ENCODE data around the gene ARHGEF38. TPM values are rescaled to one million over a fixed set of nuclear protein-coding genes. Genes with fewer than 3 reads are reported as not detected.
A peak's percentile ranks its signal among the peaks of the same experiment; 100 is the strongest.
"Not testable (repeated sequence)": the region's sequence is repeated elsewhere in the genome, so short reads cannot be mapped to it uniquely, and the experiment has no call there.

Gene ARHGEF38
- total and polyA plus RNA-seq, 4 donors = 0.11 to 1.3 (median 0.40) TPM; not detected in 1

DNA sequence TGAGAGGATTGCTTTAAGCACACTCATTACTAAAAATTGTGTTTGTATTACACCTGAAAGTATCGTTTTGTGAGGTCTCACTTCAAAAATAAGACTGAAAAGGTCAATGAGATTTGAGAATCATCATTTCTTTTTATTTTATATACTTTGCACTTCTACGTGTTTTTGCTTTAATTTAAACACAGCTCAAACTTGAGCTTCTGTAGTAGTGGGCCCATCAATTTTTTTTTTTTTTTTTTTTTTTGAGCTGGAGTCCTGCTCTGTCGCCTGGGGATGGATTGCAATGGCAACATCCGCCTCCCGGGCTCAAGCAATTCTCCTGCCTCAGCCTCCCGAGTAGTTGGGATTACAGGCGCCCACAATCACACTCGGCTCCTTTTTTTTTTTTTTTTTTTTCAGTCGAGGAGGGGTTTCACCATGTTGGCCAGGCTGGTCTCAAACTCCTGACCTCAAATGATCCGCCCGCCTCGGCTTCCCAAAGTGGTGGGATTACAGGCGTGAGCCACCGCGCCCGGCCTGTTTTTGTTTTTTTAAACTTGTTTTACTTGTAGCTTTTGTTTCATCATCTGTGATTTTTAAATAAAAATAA is 157.7 kb downstream of the ARHGEF38 start:
- Histone ChIP-seq H3K27me3 (ENCODE audit: control insufficient read depth, insufficient read depth, low read length) (no peaks in the 10 kb centered on the region), H3K27ac (ENCODE audit: low read depth, low read length) (no peak overlapping the region), H3K4me1 (ENCODE audit: control insufficient read depth, insufficient read depth, low read length) (no peaks in the 10 kb centered on the region), H3K9me3 (ENCODE audit: control insufficient read depth, insufficient read depth, low read length) (no peaks in the 10 kb centered on the region), H3K36me3 (ENCODE audit: control insufficient read depth, insufficient read depth, low read length) (no peaks in the 10 kb centered on the region), H3K4me3 (ENCODE audit: low read depth, low read length) (no peak overlapping the region)
- DNase-seq (ENCODE audit: low read depth in 4 of 6, low spot score in 6 of 6) = no peak
- WGBS (ENCODE audit: insufficient coverage) = 54% methylated on average over 4 of the region's 16 CpGs

DNA sequence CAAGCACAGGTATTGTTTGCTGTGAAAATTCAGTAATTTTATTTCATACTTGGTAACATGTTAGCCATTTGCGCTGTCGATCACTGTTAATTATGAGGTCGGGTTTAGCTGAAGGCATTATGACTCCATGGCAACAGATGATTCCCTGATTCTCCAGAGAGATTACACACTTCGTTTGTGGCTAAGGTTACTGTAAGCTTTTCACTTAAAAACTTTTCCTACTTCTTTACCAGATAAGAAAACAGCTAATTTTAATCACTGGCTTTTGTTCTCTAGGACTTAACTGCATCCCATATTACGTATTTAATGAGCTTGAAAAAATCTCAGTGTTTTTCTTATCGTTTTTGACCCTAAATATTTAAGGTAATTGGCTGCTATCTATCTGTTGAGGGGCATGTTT is 158.3 kb downstream of the ARHGEF38 start:
- Histone ChIP-seq H3K36me3 (ENCODE audit: control insufficient read depth, insufficient read depth, low read length) (no peaks in the 10 kb centered on the region), H3K9me3 (ENCODE audit: control insufficient read depth, insufficient read depth, low read length) (no peaks in the 10 kb centered on the region), H3K27me3 (ENCODE audit: control insufficient read depth, insufficient read depth, low read length) (no peaks in the 10 kb centered on the region), H3K4me1 (ENCODE audit: control insufficient read depth, insufficient read depth, low read length) (no peaks in the 10 kb centered on the region), H3K4me3 (ENCODE audit: low read depth, low read length) (no peak overlapping the region), H3K27ac (ENCODE audit: low read depth, low read length) (no peak overlapping the region)
- no CpG with 5 or more reads among the region's 6 CpGs for WGBS (ENCODE audit: insufficient coverage)
- no peak for DNase-seq (ENCODE audit: low read depth in 4 of 6, low spot score in 6 of 6)

DNA sequence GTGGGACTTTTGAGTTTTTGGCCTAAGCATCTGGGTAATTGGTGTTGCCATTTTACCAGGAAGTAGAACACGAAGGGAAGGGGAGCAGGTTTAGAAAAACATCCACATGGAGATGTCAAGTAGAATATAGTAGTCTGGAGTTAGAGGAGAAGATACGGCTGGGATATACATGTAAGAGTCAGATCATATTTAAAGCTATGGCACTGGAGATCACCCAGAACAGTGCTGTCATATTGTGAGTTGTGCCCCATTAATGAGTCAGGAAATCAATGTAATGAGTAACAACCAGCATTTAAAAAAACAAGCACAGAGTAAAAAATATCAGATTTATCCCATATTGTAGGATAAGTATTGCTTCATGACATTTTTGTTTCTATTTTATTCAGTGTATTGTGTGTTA is 160.3 kb downstream of the ARHGEF38 start:
- H3K9me3 ChIP-seq (ENCODE audit: control insufficient read depth, insufficient read depth, low read length) = no peaks in the 10 kb centered on the region
- no peaks in the 10 kb centered on the region for H3K4me1 ChIP-seq (ENCODE audit: control insufficient read depth, insufficient read depth, low read length)
- no peak overlapping the region for H3K4me3 ChIP-seq (ENCODE audit: low read depth, low read length)
- DNase-seq (ENCODE audit: low read depth in 4 of 6, low spot score in 6 of 6) = no peak
- H3K27me3 ChIP-seq (ENCODE audit: control insufficient read depth, insufficient read depth, low read length) = no peaks in the 10 kb centered on the region
- H3K27ac ChIP-seq (ENCODE audit: low read depth, low read length) = no peak overlapping the region
- no peaks in the 10 kb centered on the region for H3K36me3 ChIP-seq (ENCODE audit: control insufficient read depth, insufficient read depth, low read length)
- WGBS (ENCODE audit: insufficient coverage) = 88% methylated on average over 1 of the region's 2 CpGs

DNA sequence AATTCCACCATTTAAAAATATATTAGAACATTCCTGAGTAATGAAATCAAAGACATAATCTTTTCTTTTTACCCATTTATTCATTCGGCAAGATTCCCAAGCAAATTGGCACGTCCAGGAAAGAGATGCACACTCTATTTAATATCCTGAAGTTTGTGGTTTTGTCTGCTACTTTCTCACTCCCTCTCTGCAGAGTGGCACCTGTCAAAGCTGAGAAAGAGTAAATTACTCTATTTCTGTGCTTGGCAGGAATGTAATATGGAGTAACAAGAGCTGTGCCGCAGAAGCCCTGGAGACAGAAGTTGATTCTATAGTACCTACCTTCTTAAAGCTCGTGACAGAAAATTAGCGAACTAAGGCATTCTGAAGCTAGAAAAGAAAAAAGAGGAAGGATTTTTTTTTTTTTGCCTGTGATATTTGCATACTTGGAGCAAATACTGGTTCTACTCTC is 161.7 kb downstream of the ARHGEF38 start:
- Histone ChIP-seq H3K27ac (ENCODE audit: low read depth, low read length) (no peak overlapping the region), H3K36me3 (ENCODE audit: control insufficient read depth, insufficient read depth, low read length) (no peaks in the 10 kb centered on the region), H3K4me3 (ENCODE audit: low read depth, low read length) (no peak overlapping the region), H3K9me3 (ENCODE audit: control insufficient read depth, insufficient read depth, low read length) (no peaks in the 10 kb centered on the region), H3K27me3 (ENCODE audit: control insufficient read depth, insufficient read depth, low read length) (no peaks in the 10 kb centered on the region), H3K4me1 (ENCODE audit: control insufficient read depth, insufficient read depth, low read length) (no peaks in the 10 kb centered on the region)
- WGBS (ENCODE audit: insufficient coverage) = no CpG with 5 or more reads among the region's 5 CpGs
- DNase-seq (ENCODE audit: low read depth in 4 of 6, low spot score in 6 of 6) = no peak

DNA sequence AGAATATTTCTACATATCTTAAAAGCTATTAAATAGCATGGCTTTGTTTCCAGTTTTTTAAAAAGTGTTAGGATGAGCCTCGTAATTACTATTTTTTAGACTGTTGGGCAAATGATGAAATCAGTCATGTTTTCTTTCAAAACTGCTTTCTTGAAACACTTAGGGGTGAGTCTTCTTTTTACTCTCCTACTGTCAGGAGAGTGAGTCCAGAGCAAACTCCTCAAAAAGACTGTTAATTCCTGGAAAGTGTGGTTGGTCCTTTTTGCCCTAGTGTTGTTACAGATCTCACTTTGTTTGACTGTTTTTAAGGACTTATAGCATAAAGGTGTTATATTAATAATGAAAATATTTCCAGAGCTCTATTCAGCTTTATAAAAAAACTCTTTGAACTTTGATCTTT is 162.5 kb downstream of the ARHGEF38 start:
- Histone ChIP-seq H3K4me3 (ENCODE audit: low read depth, low read length) (no peak overlapping the region), H3K27me3 (ENCODE audit: control insufficient read depth, insufficient read depth, low read length) (no peaks in the 10 kb centered on the region), H3K27ac (ENCODE audit: low read depth, low read length) (no peak overlapping the region), H3K4me1 (ENCODE audit: control insufficient read depth, insufficient read depth, low read length) (no peaks in the 10 kb centered on the region), H3K36me3 (ENCODE audit: control insufficient read depth, insufficient read depth, low read length) (no peaks in the 10 kb centered on the region), H3K9me3 (ENCODE audit: control insufficient read depth, insufficient read depth, low read length) (no peaks in the 10 kb centered on the region)
- no CpG with 5 or more reads among the region's 1 CpG for WGBS (ENCODE audit: insufficient coverage)
- DNase-seq (ENCODE audit: low read depth in 4 of 6, low spot score in 6 of 6) = no peak

DNA sequence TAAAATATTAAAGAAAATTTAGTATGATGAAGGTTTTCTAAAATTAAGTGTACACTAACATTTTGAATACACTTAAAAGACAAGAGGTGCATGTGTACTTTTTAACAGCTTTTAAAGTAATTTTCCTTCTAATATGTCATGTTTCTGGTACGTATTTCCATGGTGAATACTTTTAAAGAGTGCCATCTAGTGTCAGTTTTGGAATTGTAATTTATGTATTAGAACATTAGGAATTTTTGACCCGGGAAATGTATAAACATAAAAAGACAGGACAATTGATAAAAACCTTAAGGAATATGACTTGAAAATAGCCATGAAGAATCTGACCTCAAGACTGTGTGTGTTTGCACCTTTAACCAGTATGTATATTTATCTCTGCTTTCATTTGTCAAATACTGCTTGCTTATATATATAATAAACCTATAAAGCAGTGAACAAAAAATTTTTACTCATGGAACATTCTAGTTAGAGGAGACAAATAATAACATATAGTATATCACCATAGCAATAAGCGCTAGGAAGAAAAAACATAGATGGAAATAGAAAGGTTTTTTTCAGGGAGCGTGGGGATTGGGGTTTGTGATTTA is 163.4 kb downstream of the ARHGEF38 start:
- H3K36me3 ChIP-seq (ENCODE audit: control insufficient read depth, insufficient read depth, low read length) = no peaks in the 10 kb centered on the region
- no peaks in the 10 kb centered on the region for H3K4me1 ChIP-seq (ENCODE audit: control insufficient read depth, insufficient read depth, low read length)
- no peaks in the 10 kb centered on the region for H3K9me3 ChIP-seq (ENCODE audit: control insufficient read depth, insufficient read depth, low read length)
- no peak overlapping the region for H3K4me3 ChIP-seq (ENCODE audit: low read depth, low read length)
- WGBS (ENCODE audit: insufficient coverage) = 100% methylated on average over 1 of the region's 4 CpGs
- no peaks in the 10 kb centered on the region for H3K27me3 ChIP-seq (ENCODE audit: control insufficient read depth, insufficient read depth, low read length)
- H3K27ac ChIP-seq (ENCODE audit: low read depth, low read length) = no peak overlapping the region
- peak in 3 of 6 donors; percentile 20 to 79 (median 68) for DNase-seq (ENCODE audit: low read depth in 4 of 6, low spot score in 6 of 6)

DNA sequence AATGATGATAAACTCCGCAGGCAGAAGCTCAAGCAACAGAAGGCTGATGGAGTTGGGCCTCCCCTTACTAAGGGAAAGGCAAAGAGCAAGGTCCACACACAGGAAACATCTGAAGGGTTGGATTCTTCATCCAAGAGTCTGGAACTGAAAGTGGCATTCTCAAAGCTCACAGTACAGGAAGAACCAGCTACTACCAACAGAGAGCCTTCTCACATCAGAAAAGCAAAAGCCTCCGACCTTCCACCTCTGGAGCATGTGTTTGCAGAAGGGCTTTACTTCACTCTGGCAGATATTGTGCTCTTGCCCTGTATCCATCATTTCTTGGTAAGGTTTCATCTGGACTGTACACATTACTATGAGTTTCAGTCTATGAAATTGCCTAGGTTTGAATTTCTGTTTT is 166.8 kb downstream of the ARHGEF38 start:
- H3K27me3 ChIP-seq (ENCODE audit: control insufficient read depth, insufficient read depth, low read length) = no peaks in the 10 kb centered on the region
- no peak for DNase-seq (ENCODE audit: low read depth in 4 of 6, low spot score in 6 of 6)
- no peaks in the 10 kb centered on the region for H3K9me3 ChIP-seq (ENCODE audit: control insufficient read depth, insufficient read depth, low read length)
- H3K36me3 ChIP-seq (ENCODE audit: control insufficient read depth, insufficient read depth, low read length) = no peaks in the 10 kb centered on the region
- no peak overlapping the region for H3K4me3 ChIP-seq (ENCODE audit: low read depth, low read length)
- no peaks in the 10 kb centered on the region for H3K4me1 ChIP-seq (ENCODE audit: control insufficient read depth, insufficient read depth, low read length)
- WGBS (ENCODE audit: insufficient coverage) = 67% methylated on average over 1 of the region's 2 CpGs
- H3K27ac ChIP-seq (ENCODE audit: low read depth, low read length) = no peak overlapping the region

DNA sequence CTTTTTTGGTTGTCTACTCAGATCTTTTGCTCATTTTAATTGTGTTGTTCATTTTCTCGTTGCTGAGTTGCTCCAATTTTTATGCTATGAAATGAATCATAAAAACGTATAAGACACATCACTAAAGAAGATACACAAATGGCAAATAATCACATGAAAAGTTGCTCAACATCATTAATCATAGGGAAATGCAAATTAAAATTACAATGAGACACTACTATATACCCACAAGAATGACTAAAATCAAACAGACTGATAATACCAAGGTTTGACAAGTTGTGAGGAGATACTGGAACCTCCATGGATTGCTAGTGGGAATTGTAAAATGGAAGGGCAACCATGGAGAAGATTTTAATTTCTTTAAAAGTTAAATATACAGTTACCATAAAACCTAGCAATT is 173.2 kb downstream of the ARHGEF38 start:
- Histone ChIP-seq H3K27me3 (ENCODE audit: control insufficient read depth, insufficient read depth, low read length) (no peaks in the 10 kb centered on the region), H3K27ac (ENCODE audit: low read depth, low read length) (no peak overlapping the region), H3K36me3 (ENCODE audit: control insufficient read depth, insufficient read depth, low read length) (no peaks in the 10 kb centered on the region), H3K4me3 (ENCODE audit: low read depth, low read length) (no peak overlapping the region), H3K9me3 (ENCODE audit: control insufficient read depth, insufficient read depth, low read length) (peaks cover 1% of the 10 kb centered on the region), H3K4me1 (ENCODE audit: control insufficient read depth, insufficient read depth, low read length) (no peaks in the 10 kb centered on the region)
- no peak for DNase-seq (ENCODE audit: low read depth in 4 of 6, low spot score in 6 of 6)
- WGBS (ENCODE audit: insufficient coverage) = no CpG with 5 or more reads among the region's 2 CpGs

DNA sequence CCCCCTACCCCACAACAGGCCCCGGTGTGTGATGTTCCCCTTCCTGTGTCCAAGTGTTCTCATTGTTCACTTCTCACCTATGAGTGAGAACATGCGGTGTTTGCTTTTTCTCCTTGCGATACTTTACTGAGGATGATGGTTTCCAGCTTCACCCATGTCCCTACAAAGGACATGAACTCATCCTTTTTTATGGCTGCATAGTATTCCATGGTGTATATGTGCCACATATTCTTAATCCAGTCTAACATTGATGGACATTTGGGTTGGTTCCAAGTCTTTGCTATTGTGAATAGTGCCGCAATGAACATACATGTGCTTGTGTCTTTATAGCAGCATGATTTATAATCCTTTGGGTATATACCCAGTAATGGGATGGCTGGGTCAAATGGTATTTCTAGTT is 177.5 kb downstream of the ARHGEF38 start:
- not testable (repeated sequence) for H3K36me3 ChIP-seq (ENCODE audit: control insufficient read depth, insufficient read depth, low read length); H3K9me3 ChIP-seq (ENCODE audit: control insufficient read depth, insufficient read depth, low read length); DNase-seq (ENCODE audit: low read depth in 4 of 6, low spot score in 6 of 6); H3K27me3 ChIP-seq (ENCODE audit: control insufficient read depth, insufficient read depth, low read length); H3K27ac ChIP-seq (ENCODE audit: low read depth, low read length); H3K4me1 ChIP-seq (ENCODE audit: control insufficient read depth, insufficient read depth, low read length); H3K4me3 ChIP-seq (ENCODE audit: low read depth, low read length)
- WGBS (ENCODE audit: insufficient coverage) = 100% methylated on average over 1 of the region's 4 CpGs

Data from spinal cord (tissue), 10 donors.